ENCODE data around the gene CDK9. TPM values are rescaled to one million over a fixed set of nuclear protein-coding genes. Genes with fewer than 3 reads are reported as not detected.

CDK9 gene
- total and polyA plus RNA-seq, 10 of the 15 experiments (the other 5 are each of a cell fraction or from before 2014, with no cell fraction given), result 7.3 to 92.6 (median 51.6) TPM

DNA sequence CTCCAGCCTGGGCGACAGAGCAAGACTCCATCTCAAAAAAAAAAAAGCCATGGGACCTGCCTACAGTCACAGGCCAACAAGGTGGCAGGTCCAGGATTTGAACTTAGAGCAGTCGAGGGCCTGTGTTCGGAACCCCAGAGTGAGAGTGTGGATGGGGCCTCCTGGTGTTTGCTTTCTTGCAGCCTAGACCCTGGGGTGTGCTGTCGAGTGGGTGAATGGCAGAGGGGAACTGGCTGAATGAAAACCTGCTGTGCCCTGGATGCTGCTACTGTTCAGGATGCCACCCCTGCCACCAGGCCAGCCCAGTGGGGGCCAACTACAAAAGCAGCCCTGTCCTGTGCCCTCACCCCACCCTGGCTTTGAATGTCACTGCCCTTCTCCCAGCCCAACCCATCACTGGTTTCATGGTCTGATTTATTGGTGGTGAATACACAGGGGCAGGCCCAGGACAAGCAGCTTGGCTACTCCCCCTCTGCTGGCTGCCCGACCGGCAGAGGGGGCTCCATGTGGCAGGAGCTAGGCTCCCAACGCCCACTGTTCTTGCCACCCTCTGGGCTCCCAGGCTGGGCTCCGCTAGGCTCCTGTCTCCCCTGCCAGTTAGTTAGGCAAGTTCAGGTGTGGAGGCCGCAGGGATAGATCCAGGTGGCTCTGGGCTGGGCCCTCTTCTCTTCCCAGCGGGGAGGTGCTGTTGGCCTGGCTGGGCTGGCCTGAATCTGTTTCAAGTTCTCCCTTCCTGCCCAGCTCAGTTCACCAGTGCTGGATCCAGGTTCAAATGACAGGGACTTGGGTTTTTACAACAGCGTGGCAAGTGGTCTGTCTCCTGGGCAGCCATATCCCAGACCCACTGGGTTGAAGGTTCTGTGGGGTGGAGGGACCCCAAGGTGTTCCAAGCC, 29.0 kb downstream of the CDK9 start:
- Histone ChIP-seq H3K27ac (ENCODE audit: control insufficient read depth, insufficient read depth) (no peak overlapping the region), H3K79me2 (ENCODE audit: control insufficient read depth, insufficient read depth, low read length) (no peaks in the 10 kb centered on the region), H3K4me2 (ENCODE audit: control insufficient read depth, insufficient read depth) (no peak overlapping the region), H3K4me1 (ENCODE audit: control insufficient read depth, insufficient read depth, low read length) (no peaks in the 10 kb centered on the region), H3K4me3 (no peak overlapping the region), H4K20me1 (ENCODE audit: control insufficient read depth, insufficient read depth) (no peaks in the 10 kb centered on the region; the same call in 1 of the 2 replicates), H3K9ac (ENCODE audit: control insufficient read depth, insufficient read depth, low read length) (no peak overlapping the region), H2AFZ (ENCODE audit: control insufficient read depth, low read depth, low read length) (no peak overlapping the region), H3K36me3 (ENCODE audit: control insufficient read depth in 2 of 2, insufficient read depth in 2 of 2, low read length in 1 of 2) (peaks cover 0 to 22% of the 10 kb centered on the region in 2 experiments; a peak in 3 of 4 replicates), H3K9me3 (replicated peaks; ENCODE audit: control insufficient read depth, insufficient read depth, low read length) (no peaks in the 10 kb centered on the region), H3K27me3 (replicated peaks in 1 of 2; ENCODE audit: control insufficient read depth in 2 of 2, insufficient read depth in 2 of 2, low read length in 1 of 2) (no peaks in the 10 kb centered on the region)
- RAD21 ChIA-PET (ENCODE audit: unreplicated experiment), result no interaction called here
- POLR2A ChIA-PET, result interaction anchor here (0.6 kb wide), 1 partner anchor 74 kb away, joined by 5 read pairs; no protein-coding TSS in a partner anchor
- no peak for TF ChIP-seq NFYB (IDR thresholded peaks at IDR 0.05; ENCODE audit: insufficient read depth, low read depth, low read length)
- TF ChIP-seq SP1 (IDR thresholded peaks at IDR 0.05; ENCODE audit: low read depth, low read length), result no peak
- TF ChIP-seq SMC3 (IDR thresholded peaks at IDR 0.05; ENCODE audit: borderline replicate concordance, low read length), result no peak
- no peak for TF ChIP-seq YY1 (IDR thresholded peaks at IDR 0.05; ENCODE audit: low read depth, low read length)
- TF ChIP-seq LARP7 (IDR thresholded peaks at IDR 0.05), result no peak
- FAIRE-seq (no peak), DNase-seq (ENCODE audit: low read depth, low spot score) (no peak), ATAC-seq (no peak)
- in situ Hi-C loops (cut with MboI) (no loop called here), intact Hi-C loops (cut with micrococcal nuclease; ENCODE audit: unreplicated experiment) (no loop called here)
- CTCF ChIA-PET, result interaction anchor here (0.6 kb wide), 1 partner anchor 38 kb away, joined by 3 read pairs; no protein-coding TSS in a partner anchor
- SMC1A ChIA-PET (ENCODE audit: uncharacterized antibody, unreplicated experiment), result no interaction called here
- BruUV-seq (replicated peaks), result TSS peak; percentile 35
- WGBS (ENCODE audit: insufficient coverage, insufficient replicate concordance, low lambda C conversion rate, missing lambda C conversion rate), result 84% methylated on average over 11 of the region's 11 CpGs
